Body of pancreas (tissue), 4 donors: ENCODE measurements around the gene ARHGEF4. TPM values are rescaled to one million over a fixed set of nuclear protein-coding genes. Genes with fewer than 3 reads are reported as not detected.

Experiments
- ATAC-seq: fragments of 150-250 bp; one replicate; pipeline ENCODE4 v1.9.1; 2016
- DNase-seq, 4 donors: peaks; one replicate each; pipeline ENCODE4 v3.0.0-alpha.2; 2019
- H3K27ac ChIP-seq, 4 donors: fragments of 200-600 bp; sonication (generic); 1 replicate in 3 of 4; 2 replicates in 1 of 4; pipeline versions ENCODE4 v1.5.1 to v1.6.1; 2016 to 2019; ENCODE audit warnings: mild to moderate bottlenecking in 1 of 4, mixed read lengths in 1 of 4, moderate library complexity in 1 of 4
- H3K27me3 ChIP-seq, 2 donors: fragments of 200-600 bp; sonication (generic); one replicate each; pipeline ENCODE4 v1.6.0; 2016; ENCODE audit warnings: mild to moderate bottlenecking in 1 of 2
- H3K36me3 ChIP-seq, 2 donors: fragments of 200-600 bp; sonication (generic); replicated peaks in 1 of 2; 2 replicates each; pipeline ENCODE4 v1.5.1; 2016; ENCODE audit warnings: low read depth in 2 of 2; ENCODE audit not compliant: insufficient read depth in 1 of 2
- H3K4me1 ChIP-seq: fragments of 200-600 bp; sonication (generic); one replicate; pipeline ENCODE4 v1.6.0; 2016
- H3K4me3 ChIP-seq, 2 donors: fragments of 200-600 bp; sonication (generic); 1 replicate in 1 of 2; 2 replicates in 1 of 2; pipeline ENCODE4 v1.5.1; 2016 to 2019
- H3K9me3 ChIP-seq, 3 donors: fragments of 200-600 bp; sonication (generic); 1 replicate in 2 of 3; 2 replicates in 1 of 3; pipeline ENCODE4 v1.5.1; 2016
- POLR2A ChIP-seq, 3 donors: fragments of 450-650 bp; IDR thresholded peaks; one replicate each; pipeline ENCODE4 v1.6.1; 2016; ENCODE audit warnings: antibody characterized with exemption in 3 of 3, mild to moderate bottlenecking in 2 of 3
- WGBS, 2 donors: methylation state at CpG; one replicate each; pipeline ENCODE4 v1.1.5; 2017; 5-methylcytosine and 5-hydroxymethylcytosine counted together
- intact Hi-C: fragments of 100-400 bp; cut with DNase I; formaldehyde crosslinking; loops from one replicate; pipeline ENCODE4 v1.15.1; 2023
- total RNA-seq, 2 donors: library from RNA; depleted of rRNA; stranded (reverse); fragments of >200 nt; gene quantifications; one replicate each; pipeline ENCODE4 v1.1.0, GENCODE V29; 2016
- TF ChIP-seq, protein P1 (sequence below), 7 experiments: fragments of 450-650 bp in 4 of 7; fragments of 200-600 bp in 3 of 7; sonication (generic) in 3 of 7; IDR thresholded peaks; one replicate each; pipeline ENCODE4 v1.5.1; 2016 to 2019; ENCODE audit warnings: antibody characterized with exemption in 7 of 7

The ARHGEF4 gene
- total RNA-seq, 2 donors from 2014 or later = 28.8 to 39.9 TPM

GRCh38 chr2:131055169-131056065 is 218.7 kb downstream of the ARHGEF4 start:
- peak overlapping the region in 1 of 4 donors; percentile 18 for H3K27ac ChIP-seq
- 76 to 90% methylated on average over 19 to 26 of the region's 26 CpGs for WGBS, 2 donors
- DNase-seq = no peak

DNA sequence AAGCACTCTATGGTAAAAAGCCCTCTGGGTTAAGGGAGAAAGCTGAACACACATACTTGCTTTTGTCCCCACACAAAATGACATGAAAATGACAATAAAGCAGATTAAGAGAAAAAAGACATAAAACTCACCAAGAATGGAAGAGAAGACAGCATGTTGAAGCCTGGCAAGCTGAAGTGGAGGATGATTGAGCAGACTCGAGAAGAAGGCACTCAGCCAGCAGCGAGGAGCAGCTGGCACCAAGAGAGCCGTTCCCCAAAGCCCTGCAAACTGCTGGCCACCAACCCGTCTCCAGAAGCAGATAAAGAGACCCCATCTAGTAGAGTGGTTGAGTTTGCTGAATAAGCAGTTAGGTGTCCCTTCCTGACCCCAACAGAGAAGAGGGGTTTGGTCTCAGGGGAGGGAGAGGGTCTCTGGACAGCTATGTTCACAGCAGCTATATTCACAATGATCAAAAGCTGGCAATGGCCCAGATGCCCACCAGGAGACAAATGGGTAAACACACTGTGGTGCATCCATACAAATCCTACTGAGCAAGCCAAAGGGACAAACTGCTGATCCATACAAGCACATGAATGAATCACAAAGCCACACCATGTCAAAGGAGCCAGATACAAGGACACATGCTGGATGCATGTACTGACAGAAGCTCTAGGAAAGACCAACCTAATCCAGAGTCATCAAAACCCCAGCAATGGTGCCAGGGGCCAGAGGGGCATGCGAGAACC is 219.7 kb downstream of the ARHGEF4 start:
- DNase-seq (peak in 1 of 4 donors; percentile 30), ATAC-seq (no peak)
- Histone ChIP-seq H3K27ac (peak overlapping the region in 1 of 4 donors; percentile 18), H3K4me1 (peaks cover 12% of the 10 kb centered on the region), H3K27me3 (no peaks in the 10 kb centered on the region), H3K4me3 (no peak overlapping the region), H3K9me3 (no peaks in the 10 kb centered on the region), H3K36me3 (peaks cover 7 to 34% of the 10 kb centered on the region in 2 donors)
- TF ChIP-seq POLR2A (IDR thresholded peaks at IDR 0.05) = no peak
- TF ChIP-seq, protein P1, sequence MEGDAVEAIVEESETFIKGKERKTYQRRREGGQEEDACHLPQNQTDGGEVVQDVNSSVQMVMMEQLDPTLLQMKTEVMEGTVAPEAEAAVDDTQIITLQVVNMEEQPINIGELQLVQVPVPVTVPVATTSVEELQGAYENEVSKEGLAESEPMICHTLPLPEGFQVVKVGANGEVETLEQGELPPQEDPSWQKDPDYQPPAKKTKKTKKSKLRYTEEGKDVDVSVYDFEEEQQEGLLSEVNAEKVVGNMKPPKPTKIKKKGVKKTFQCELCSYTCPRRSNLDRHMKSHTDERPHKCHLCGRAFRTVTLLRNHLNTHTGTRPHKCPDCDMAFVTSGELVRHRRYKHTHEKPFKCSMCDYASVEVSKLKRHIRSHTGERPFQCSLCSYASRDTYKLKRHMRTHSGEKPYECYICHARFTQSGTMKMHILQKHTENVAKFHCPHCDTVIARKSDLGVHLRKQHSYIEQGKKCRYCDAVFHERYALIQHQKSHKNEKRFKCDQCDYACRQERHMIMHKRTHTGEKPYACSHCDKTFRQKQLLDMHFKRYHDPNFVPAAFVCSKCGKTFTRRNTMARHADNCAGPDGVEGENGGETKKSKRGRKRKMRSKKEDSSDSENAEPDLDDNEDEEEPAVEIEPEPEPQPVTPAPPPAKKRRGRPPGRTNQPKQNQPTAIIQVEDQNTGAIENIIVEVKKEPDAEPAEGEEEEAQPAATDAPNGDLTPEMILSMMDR (IDR thresholded peaks at IDR 0.05) = no peak
- intact Hi-C loops = no loop called here
- 42 to 43% methylated on average over 5 of the region's 5 CpGs for WGBS, 2 donors

More at GRCh38 chr2:131055169-131056065, 218.7 kb downstream of the ARHGEF4 start:
- TF ChIP-seq, protein P1 (IDR thresholded peaks at IDR 0.05) = no peak
- TF ChIP-seq POLR2A (IDR thresholded peaks at IDR 0.05) = no peak
- H3K9me3 ChIP-seq = no peaks in the 10 kb centered on the region
- intact Hi-C loops = no loop called here
- no peaks in the 10 kb centered on the region for H3K27me3 ChIP-seq
- ATAC-seq = peak; percentile 15
- H3K4me1 ChIP-seq = peaks cover 12% of the 10 kb centered on the region
- H3K4me3 ChIP-seq = no peak overlapping the region
- H3K36me3 ChIP-seq = peaks cover 12 to 38% of the 10 kb centered on the region in 2 donors

DNA sequence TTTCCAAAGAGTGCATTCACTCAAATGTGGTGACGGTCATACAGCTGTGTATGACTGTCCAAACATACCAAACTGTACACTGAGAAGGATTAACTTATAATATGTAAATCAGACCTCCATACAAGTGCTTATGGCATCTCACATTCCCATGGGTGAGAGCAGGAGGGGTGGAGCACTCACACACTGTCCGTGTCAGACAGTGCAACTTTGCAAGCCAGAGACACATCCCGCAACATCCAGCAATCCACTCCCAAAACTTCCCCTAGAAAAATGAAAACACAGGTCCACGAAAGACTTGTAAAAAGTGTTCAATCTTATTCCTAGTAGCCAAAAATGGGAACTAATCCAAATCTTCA is 220.2 kb downstream of the ARHGEF4 start:
- Histone ChIP-seq H3K9me3 (no peaks in the 10 kb centered on the region), H3K27me3 (no peaks in the 10 kb centered on the region), H3K36me3 (peaks cover 7 to 28% of the 10 kb centered on the region in 2 donors), H3K4me3 (no peak overlapping the region), H3K4me1 (peaks cover 15% of the 10 kb centered on the region), H3K27ac (no peak overlapping the region)
- DNase-seq (no peak), ATAC-seq (no peak)
- TF ChIP-seq, protein P1 (IDR thresholded peaks at IDR 0.05) = no peak
- TF ChIP-seq POLR2A (IDR thresholded peaks at IDR 0.05) = no peak
- 81 to 85% methylated on average over 4 of the region's 4 CpGs for WGBS, 2 donors
- intact Hi-C loops = no loop called here

GRCh38 chr2:131058214-131058843 is 221.6 kb downstream of the ARHGEF4 start:
- H3K4me3 ChIP-seq = no peak overlapping the region
- intact Hi-C loops = no loop called here
- H3K36me3 ChIP-seq = peaks cover 0 to 14% of the 10 kb centered on the region in 2 donors
- no peak overlapping the region for H3K27ac ChIP-seq
- no peaks in the 10 kb centered on the region for H3K9me3 ChIP-seq
- WGBS, 2 donors = 84 to 93% methylated on average over 7 to 8 of the region's 8 CpGs
- peaks cover 24% of the 10 kb centered on the region for H3K4me1 ChIP-seq
- TF ChIP-seq, protein P1 (IDR thresholded peaks at IDR 0.05) = no peak
- no peak for TF ChIP-seq POLR2A (IDR thresholded peaks at IDR 0.05)
- no peaks in the 10 kb centered on the region for H3K27me3 ChIP-seq
- DNase-seq = no peak
- ATAC-seq = no peak
